ENCODE measurements around the gene PLEKHH1.

GRCh38 chr14:67551123-67551522 lies 18.0 kb downstream of the PLEKHH1 start:
- TF ChIP-seq POLR2A (IDR thresholded peaks at IDR 0.05; ENCODE audit: low read depth, low read length) (no peak), TAF1 (IDR thresholded peaks at IDR 0.05; ENCODE audit: borderline replicate concordance, low read depth, low read length) (no peak)
